Hair follicle dermal papilla cell (primary cell): ENCODE results near the gene U2AF2. TPM values are rescaled to one million over a fixed set of nuclear protein-coding genes. Genes with fewer than 3 reads are reported as not detected.

Experiments used
- small RNA-seq: library from RNA; depleted of rRNA; stranded (forward); fragments of <200 nt; gene quantifications from one replicate; pipeline ENCODE3, GENCODE V24; 2012
- total RNA-seq: library from RNA; depleted of rRNA; stranded (reverse); fragments of >200 nt; gene quantifications from 2 replicates; pipeline ENCODE4 v1.2.3, GENCODE V29; 2012

U2AF2 gene
- total RNA-seq = 84.6 and 96.1 TPM in 2 replicates

GRCh38 chr19:55654868-55655647 lies at the start of gene U2AF2:
Gene U2AF2 (plus strand): TSS chr19:55655035. CDS start chr19:55655105, 70 bp downstream.

GRCh38 chr19:55605637-55606470 lies 49.0 kb upstream of the U2AF2 start, which contains the start of gene ZNF865:
Gene ZNF865 (plus strand): TSS chr19:55605647. CDS start chr19:55613619, 7,972 bp downstream.

GRCh38 chr19:55624109-55625003 lies 30.5 kb upstream of the U2AF2 start, which contains the start of gene ZNF784:
Gene ZNF784 (minus strand): TSS chr19:55624566. CDS start chr19:55624561, 5 bp downstream.

GRCh38 chr19:55640577-55641425 lies 14.0 kb upstream of the U2AF2 start, which contains the start of gene ZNF580:
Gene ZNF580 (plus strand): TSS chr19:55641002. CDS start chr19:55642509, 1,507 bp downstream.

GRCh38 chr19:55643003-55643886 lies 11.6 kb upstream of the U2AF2 start, which contains the start of gene ZNF581:
Gene ZNF581 (plus strand): TSS chr19:55643649. CDS start chr19:55644572, 923 bp downstream.

GRCh38 chr19:55647732-55648584 lies 6.9 kb upstream of the U2AF2 start, which contains the start of gene CCDC106:
Gene CCDC106 (plus strand): TSS chr19:55648212. CDS start chr19:55649047, 835 bp downstream.

GRCh38 chr19:55674841-55675660 lies 20.2 kb downstream of the U2AF2 start, which contains the start of gene EPN1:
Gene EPN1 (plus strand): TSS chr19:55675226. CDS start chr19:55678628, 3,402 bp downstream.

Small RNA genes within 50 kb of the gene (small RNA-seq; reads per million reads assigned to genes)
- gene AC010525.2 = not detected

Other genes starting within 250 kb of the U2AF2 start
- 26.6 and 29.0 TPM in 2 replicates for gene UBE2S, start 247.2 kb upstream of the U2AF2 start, total RNA-seq
- not detected in 2 replicates for gene SHISA7, start 211.7 kb upstream of the U2AF2 start, total RNA-seq
- 80.3 and 91.3 TPM in 2 replicates for gene ISOC2, start 193.4 kb upstream of the U2AF2 start, total RNA-seq
- not detected in 2 replicates for gene C19orf85, start 190.3 kb upstream of the U2AF2 start, total RNA-seq
- gene ZNF628, start 178.4 kb upstream of the U2AF2 start, total RNA-seq = 3.2 and 4.9 TPM in 2 replicates
- 14.1 and 14.5 TPM in 2 replicates for gene NAT14, start 169.8 kb upstream of the U2AF2 start, total RNA-seq
- 48.0 and 60.0 TPM in 2 replicates for gene SSC5D, start 166.6 kb upstream of the U2AF2 start, total RNA-seq
- gene SBK2, start 117.9 kb upstream of the U2AF2 start, total RNA-seq = 0.16 TPM in 1 of 2 replicates, not detected in the other
- 0.12 and 0.81 TPM in 2 replicates for gene SBK3, start 109.5 kb upstream of the U2AF2 start, total RNA-seq
- gene ZNF579, start 74.2 kb upstream of the U2AF2 start, total RNA-seq = 8.9 and 9.4 TPM in 2 replicates
- gene FIZ1, start 55.5 kb upstream of the U2AF2 start, total RNA-seq = 3.9 and 7.3 TPM in 2 replicates
- gene ZNF524, start 54.7 kb upstream of the U2AF2 start, total RNA-seq = 10.2 and 10.4 TPM in 2 replicates
- gene ZNF865, start 49.4 kb upstream of the U2AF2 start, total RNA-seq = 1.7 and 2.4 TPM in 2 replicates
- 7.0 and 8.5 TPM in 2 replicates for gene ZNF784, start 30.5 kb upstream of the U2AF2 start, total RNA-seq
- gene ZNF580, start 14.0 kb upstream of the U2AF2 start, total RNA-seq = 7.0 and 8.6 TPM in 2 replicates
- 19.3 and 22.2 TPM in 2 replicates for gene ZNF581, start 11.4 kb upstream of the U2AF2 start, total RNA-seq
- 11.8 and 13.3 TPM in 2 replicates for gene CCDC106, start 6.8 kb upstream of the U2AF2 start, total RNA-seq
- gene EPN1, start 20.2 kb downstream of the U2AF2 start, total RNA-seq = 79.2 and 93.9 TPM in 2 replicates
- not detected in 2 replicates for gene NLRP9, start 83.4 kb downstream of the U2AF2 start, total RNA-seq
- gene RFPL4A, start 104.1 kb downstream of the U2AF2 start, total RNA-seq = not detected in 2 replicates
- gene RFPL4AL1, start 114.1 kb downstream of the U2AF2 start, total RNA-seq = not detected in 2 replicates
- under 0.01 TPM in 1 of 2 replicates, not detected in the other for gene NLRP11, start 177.0 kb downstream of the U2AF2 start, total RNA-seq
- gene NLRP4, start 181.5 kb downstream of the U2AF2 start, total RNA-seq = not detected in 2 replicates